ENCODE measurements around the gene HUNK.

Gene HUNK

DNA sequence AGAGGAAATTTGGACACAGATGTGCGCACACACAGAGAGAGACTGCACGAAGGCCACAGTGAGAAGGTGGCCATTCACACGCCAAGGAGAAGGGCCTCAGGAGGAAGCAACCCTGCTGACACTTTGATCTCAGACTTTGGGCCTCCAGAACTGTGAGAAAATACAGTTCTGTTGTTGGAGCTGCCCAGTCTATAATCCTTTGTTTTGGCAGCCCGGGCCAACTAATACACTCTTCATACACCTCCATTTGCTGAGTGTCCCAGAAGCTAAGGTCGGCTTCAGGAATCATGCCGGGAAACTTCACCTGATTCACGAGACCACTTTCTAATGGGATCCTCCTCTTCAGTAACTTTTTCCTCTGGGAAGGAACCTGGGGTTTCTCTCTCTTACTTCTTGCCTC lies 23.2 kb downstream of the HUNK start:
- DNase-seq (ENCODE audit: low spot score), result no peak

DNA sequence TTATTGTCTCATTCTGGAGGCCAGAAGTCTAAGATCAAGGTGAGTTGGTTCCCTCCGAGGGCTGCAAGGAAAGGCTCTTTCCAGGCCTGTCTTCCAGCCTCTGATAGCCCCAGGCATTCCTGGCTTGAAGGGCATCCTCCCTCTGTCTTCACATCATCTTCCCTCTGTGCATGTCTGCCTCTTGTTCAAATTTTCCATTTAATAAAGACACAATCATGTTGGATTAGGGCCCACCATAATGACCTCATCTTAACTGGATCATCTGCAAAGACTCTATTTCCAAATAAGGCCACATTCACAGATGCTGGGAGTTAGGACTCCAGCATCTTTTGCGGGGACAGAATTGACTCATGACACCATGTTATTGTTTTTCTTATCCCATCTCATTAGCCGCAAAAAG lies 24.5 kb downstream of the HUNK start:
- no peak for DNase-seq (ENCODE audit: low spot score)

DNA sequence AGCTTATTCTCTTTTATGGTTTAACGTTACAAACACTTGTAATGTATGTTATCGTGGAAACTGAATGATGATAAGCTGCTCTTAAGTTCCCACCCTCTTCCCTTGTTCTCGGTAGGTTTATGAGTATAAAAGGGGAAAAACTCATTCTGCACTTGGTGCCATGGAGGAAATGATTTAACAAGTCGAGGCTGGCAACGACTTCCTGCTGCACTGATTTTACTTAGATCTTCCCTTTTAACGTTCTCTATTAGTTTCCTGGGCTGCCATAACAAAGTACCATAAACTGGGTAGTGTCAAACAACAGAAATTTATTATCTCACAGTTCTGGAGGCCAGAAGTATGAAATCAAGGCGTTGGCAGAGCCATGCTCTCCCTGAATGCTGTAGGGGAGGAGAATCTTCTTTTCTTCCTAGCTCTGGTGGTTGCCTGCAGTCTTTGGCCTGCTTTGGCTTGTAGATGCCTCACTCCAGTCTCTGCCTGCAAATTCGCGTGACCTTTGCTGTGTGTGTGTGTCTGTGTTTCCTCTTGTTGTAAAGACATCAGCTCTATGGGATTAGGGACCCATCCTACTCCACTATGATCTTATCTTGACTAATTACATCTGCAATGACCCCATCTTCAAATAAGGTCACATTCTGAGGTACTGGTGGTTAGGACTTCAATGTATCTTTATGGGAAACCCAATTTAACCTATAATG lies 26.3 kb downstream of the HUNK start:
- DNase-seq (ENCODE audit: low spot score), result no peak

DNA sequence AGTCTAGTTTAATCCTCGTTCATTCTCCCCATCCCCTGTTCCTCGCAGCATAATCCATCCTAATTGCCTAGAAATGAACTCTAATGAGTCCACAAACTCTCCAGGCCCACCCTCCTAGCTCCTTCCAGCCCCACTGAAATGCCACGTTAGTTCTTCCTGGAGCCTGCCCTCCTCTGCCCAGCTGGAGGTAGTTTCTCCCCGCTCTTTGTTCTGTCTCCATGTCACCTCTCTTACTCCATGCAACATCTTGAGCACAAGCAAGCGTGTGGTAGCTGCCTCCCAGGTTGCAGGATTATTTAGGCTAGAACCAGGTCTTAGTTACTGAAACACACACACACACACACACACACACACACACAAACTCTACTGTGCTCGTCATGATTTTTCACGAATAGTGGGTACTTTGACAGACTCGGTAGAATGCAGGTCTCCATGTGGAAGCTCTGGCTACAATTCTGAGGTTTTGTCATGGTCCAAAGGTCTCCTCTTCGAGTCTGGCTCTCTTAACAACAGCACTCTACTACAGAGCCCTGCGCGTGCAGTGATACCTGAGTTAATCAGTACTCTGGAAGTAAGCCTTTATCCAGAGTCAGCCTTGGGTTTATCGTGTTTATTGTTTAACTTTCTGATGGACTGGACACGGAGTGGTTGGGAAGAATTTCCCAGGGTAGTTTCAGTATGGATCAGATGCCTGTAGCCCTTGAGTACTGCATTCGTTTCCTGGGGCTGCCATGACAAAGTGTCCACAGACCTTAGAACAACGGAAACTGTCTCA lies 27.5 kb downstream of the HUNK start:
- no peak for DNase-seq (ENCODE audit: low spot score)

DNA sequence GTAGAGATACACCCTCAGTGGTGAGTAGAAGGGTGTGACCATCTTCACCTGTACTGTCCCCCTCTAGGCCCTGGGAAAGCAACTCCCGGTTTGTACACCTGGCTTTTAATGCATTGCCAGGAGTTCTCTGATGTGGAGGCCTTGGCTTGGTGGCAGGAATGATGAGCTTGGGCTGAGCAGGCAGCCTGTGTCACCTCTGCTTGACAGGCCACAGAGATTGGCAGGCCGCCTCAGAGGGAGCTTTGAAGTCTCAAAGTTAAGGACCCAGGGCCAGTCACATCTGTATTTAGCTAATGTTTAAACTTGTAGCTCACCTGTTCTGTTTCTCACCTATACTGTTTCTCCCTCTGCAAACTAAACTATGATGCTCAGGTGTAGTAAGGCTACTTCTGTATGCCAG lies 28.5 kb downstream of the HUNK start:
- no peak for DNase-seq (ENCODE audit: low spot score)

DNA sequence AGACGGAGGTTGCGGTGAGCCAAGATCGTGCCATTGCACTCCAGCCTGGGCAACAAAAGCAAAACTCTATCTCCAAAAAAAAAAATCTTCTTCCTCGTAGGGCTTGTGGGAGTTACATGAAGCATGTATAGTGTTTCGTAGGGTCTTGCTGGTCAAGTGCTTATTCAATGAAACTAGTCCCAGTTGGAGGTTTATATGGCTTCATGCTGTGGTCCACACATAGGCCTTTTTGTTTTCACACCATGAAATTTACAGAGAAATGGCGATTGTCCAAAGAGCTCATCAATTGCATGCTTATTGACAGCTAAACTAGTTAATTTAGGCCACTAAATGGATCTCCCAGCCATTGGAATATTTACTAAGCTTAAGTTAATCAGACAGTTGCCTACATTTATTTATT lies 29.6 kb downstream of the HUNK start:
- DNase-seq (ENCODE audit: low spot score), result no peak

DNA sequence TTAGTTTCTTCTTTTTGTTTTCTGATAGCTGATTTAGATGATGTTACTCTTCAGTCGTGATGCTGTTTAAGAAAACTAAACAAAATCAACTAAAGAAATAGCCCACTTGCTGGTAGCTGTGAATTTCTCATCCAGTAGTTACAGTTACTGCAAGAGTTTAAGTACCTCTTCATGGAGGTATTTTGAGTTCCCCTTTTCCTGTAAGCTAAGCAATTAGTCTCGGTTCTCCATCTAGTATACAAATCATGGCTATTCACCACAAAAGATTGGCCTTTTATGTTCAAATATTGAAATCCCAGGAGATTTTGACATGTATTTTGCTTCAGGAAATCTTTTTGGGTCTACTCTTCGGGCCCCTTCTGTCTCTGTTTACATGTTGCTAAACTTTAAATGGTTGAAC lies 31.1 kb downstream of the HUNK start:
- DNase-seq (ENCODE audit: low spot score), result no peak

DNA sequence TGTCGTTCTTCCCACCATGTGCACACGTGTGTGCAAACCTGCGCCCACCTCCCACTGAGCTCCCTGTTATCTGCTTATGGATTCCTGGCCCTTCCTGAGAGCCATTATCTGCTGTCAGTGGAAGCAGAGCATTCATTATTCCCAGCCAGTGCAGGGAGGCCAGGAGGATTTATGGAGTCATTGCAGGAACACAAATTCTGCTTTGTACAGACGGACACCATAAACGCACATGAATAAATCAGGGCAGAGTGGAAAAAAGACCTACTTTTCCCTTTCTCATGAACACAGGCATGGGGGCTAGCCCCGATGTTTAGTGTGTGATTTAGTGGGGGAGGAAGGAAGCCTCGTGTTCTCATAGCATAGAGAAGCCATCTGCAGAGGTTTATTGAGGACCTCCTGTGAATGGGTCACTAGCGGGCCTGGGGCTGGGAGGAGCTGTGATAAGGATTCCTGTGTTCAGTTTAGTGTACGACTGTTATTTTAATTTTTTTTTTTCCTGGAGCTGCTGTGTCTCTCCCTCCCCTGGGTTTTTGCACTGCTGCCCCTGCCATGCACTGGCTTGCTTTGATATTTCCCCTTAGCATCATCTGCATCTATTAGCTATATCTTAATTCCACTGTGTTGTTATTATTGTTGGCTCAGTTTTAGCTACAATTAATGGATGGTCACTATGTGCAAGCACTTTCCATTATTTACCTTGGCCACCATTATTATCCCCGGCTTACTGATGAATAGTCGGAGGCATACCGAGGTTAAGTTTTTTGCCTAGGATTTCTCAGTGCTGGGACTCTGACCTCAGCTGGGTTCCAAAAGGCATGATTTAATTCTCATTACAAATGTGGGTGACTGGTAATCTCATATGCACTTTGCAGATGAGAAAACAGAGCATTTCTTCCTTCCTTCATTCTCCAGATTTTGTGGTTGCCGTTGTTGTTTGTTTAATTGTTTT lies 33.0 kb downstream of the HUNK start:
- no peak for DNase-seq (ENCODE audit: low spot score)

DNA sequence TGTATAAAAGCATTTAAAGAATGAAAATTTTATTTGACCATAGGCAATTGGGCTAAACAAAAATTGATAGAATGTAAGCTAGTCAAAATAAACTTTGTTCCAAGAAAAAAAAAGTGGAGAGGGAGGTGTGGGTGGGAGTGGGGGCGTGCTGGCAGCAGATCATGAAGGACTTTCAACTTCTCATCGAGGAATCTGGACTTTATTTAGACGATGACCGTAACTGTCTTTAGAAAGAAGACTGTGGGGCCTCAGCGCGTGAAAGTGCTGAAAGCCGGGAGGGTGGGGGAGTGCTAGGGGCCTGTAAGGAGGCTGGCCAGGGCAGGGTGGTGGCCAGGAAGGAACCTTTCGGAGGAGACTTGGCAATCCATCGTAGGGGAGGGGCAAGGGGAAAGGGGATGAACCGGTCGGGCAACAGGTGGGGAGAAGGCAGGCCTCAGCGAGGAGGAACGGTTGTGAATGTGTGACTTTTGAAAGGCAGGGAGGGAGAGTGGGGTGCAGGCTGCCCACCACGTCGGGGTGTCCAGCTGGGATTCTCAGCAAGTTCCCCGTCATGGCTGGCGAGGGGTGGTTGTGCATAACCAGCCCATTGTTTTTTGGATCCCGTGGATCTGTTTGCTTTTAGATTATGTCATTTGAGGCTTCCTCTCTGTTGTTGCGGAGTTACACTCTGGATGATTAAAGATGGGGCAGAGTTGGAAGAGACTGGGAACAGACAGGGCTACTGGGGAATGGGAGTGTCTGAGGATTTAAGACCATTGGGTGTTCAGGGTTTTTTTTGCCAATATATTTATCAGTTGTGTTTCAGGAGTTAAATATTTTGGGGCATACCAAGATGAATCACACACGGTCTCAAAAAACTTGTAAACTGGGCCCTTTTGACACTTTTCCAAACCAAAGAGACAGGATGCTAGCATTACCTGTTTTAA lies 35.5 kb downstream of the HUNK start:
- no peak for DNase-seq (ENCODE audit: low spot score)

DNA sequence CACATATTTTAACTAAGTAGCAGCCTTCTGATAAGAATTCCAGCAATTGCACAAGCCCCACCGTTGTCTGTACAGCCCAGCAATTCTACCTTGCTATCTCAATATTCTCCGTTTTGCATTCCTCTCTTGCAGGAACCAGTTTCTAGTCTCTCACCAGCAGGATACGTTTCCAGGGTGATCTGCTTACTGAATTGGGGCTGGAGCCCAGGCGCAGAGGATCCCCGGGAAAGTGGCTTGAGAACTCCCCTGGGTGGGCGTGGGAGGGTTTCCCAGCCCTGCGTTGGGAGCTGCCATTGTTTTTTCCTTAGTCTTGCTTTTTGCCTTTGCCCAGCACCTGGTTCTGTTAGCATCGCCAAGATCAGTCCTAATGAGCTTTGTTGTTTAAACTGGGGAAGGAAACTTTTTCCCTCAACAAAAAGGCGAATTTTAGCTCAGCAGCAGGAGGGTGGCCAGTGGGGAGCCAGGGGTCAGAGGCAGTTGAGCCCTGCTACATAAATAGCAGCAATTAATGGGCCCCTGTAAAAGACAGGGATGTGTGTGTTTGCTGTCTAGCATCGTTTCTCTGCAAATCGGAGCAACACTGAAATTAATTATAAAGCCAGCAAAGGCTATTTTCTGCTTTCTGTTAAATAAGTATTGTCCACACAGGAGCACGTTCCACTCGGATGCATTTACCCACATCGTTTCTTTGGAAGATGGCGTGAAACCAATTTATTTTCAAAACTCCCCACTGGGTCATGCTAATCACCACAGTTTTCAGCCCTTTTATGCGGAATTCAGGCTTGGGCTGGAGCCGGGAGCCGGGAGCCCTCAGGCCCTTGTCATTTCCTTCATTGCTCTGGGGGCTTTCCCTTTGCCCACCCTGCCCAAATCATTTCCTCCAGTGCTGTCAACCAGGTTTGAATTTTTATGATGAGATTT lies 36.6 kb downstream of the HUNK start:
- DNase-seq (ENCODE audit: low spot score), result no peak

DNA sequence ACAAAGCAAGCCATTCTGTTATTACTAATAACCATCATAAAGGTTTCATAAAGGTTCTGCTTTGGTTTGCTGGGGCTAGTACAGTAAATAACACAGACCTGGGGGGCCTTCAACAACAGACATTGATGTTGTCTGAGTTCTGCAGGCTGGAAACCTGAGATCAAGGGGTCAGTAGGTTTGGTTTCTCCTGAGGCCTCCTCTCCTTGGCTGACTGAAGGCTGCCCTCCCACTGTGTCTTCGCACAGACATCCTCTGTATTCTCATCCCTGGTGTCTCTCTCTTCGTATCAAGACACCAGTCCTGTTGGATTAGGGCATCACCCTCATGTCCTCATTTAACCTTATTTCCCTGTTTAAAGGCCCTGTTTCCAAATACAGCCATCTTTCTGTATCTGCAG lies 37.3 kb downstream of the HUNK start:
- no peak for DNase-seq (ENCODE audit: low spot score)

DNA sequence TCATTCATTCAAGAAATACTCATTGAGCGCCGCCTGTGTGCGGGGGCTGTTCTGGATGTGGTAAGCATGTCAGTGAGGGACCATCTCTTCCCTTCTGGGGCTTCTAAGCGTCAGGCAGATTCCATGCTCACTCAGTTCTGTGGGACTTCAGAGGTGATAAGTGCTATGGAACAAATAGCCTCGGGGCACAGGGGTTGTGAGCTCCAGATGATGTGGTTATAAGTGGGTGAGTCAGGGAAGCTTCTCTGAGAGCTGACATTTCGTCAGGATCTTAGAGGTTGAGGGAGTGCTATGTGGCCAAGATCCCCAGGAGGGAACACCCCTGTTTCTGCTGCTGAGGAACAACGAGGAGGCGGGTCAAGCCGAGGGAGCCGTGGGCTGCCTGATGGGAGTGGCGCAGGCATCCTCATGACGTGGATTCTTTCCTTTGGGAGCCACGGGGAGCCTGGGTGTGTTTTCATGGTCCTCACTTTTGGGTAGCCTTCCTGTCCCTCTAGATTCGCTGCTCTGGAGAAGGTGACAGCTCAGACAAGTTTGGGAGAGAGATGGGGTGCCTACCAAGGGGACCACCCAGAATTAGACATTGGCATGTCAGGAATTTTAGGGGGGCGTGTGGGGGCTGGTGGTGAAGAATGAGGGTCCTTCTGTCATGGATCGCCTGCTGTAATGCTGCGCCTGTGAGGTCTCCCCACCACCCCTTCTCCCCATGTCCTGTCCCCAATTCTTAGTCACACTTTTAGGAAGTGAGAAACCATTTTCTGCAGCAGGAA lies 38.5 kb downstream of the HUNK start:
- DNase-seq (ENCODE audit: low spot score), result no peak

DNA sequence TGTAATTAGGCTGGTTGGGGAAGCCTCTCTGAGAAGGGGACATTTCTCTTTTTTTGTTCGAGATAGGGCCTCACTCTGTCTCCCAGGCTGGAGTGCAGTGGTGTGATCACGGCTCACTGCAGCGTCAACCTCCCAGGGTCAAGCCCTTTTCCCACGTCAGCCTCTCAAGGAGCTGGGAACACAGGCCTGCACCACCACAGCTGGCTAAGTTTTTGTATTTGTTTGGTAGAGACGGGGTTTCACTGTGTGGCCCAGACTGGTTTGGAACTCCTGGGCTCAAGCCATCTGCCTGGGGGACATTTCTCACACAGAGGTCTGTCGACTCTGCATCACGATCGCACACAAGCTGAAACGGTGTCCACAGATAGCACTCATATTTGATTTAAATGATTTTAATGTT lies 39.7 kb downstream of the HUNK start:
- no peak for DNase-seq (ENCODE audit: low spot score)

DNA sequence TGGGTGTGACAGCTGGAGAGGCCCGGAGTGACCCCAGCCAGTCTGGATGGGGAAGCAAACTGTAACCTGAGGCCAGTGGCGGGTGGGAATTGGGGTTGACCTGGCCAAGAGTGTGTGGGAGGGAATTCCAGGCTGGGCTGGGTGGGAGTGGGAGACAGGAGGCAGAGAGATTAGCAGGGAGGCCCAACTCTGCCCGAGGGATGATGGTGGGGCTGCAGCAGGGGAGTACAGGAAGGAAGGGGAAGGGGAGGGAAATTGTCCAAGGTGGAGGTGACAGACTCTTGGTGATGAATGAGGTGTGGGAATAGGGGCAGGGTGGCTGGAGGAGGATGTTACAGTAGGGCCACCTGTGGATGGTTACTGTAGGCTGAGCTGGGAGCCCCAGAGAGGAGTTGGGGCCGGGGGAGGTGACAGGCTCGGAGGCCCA lies 40.4 kb downstream of the HUNK start:
- no peak for DNase-seq (ENCODE audit: low spot score)

DNA sequence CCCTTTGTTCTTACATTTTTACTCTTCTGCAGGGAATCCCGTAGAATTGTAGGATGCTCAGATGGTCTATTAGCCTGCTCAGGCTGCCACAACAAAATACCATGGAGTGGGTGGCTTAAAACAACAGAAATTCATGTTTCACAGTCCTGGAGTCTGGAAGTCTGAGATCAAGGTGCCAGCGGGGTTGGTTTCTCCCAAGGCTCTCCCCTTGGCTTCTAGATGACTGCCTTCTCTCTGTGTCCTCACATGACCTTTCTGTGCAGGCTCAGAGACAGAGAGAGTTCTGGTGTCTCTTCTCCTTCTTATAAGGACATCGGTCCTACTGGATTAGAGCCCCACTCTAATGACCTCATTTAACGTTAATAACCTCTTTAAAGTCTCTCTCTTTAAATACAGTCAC lies 41.7 kb downstream of the HUNK start:
- DNase-seq (ENCODE audit: low spot score), result no peak

DNA sequence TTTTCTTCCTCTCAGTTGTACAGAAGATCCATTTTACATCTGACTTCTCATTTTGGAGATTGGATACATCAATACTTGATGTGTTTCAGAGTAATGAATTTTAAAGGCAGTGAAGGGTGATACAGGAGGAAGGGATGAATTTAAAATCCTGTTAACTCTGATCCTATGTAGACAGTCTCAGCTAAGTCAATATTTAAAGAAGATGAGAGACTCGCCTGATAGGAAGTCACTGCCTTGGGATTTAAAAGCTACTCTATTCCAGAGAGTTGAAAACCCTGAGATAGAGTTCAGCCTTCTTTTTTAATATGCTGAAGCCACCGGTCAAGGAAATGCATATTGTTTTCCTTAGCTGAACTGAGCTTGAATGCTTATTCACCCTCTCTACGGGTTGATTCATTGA lies 42.7 kb downstream of the HUNK start:
- DNase-seq (ENCODE audit: low spot score), result no peak

DNA sequence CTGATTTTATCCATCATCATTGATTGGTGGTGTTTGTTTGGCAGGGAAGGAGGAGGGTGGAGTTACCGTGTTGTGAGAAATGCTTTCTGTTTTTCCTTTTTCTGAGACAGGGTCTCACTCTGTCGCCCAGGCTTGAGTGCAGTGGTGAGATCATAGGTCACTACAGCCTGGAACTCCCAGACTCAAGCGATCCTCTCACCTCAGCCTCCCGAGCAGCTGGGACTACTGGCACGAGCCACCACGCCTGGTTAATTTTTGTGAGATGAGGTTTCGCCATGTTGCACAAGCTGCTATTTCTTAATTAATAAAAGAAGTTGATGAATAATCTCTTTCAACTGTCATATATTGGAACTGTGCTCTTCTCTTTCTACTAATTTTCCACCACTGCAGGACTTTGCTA lies 44.3 kb downstream of the HUNK start:
- DNase-seq (ENCODE audit: low spot score), result no peak

DNA sequence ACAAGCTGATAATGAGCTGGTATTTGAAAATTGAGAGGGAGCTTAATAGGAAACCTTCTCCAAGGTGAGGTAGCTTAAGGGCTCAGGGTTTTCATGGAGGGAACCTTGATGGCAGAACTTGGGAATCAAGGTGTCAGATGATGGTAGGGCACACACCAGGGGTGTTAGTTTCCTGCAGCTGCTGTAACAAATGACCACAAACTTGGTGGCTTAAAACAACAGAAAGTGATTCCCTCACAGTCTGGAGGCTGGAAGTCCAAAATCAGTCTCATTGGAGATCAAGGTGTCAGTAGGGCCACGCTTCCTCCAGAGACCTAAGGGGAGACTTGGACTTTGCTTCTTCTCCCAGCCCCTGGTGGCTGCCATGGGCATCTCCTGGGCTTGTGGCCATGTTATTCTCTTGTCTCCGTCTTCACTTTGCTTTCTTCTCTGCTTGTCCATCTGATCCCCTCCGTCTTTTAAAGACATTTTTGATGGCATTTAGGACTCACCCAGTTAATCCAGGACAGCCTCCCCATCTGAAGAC lies 45.5 kb downstream of the HUNK start:
- DNase-seq (ENCODE audit: low spot score), result no peak

DNA sequence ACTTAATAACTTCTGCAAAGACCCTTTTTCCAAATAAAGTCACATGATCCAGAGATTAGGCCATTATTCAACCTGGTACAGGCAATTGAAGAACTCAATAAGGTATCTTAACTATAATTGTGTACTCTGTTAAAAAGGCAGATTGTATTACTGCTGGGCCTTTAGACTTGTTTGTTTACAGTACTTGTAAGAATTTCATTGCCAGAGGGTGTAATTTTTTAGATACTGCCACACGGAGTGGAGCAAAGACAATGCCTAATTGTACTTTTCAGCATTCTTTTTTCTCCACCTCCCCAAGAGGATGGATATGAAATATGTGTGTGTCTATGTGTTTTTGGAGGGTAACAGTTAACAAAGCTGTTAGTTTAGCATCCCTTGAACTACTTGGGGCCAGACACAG lies 47.5 kb downstream of the HUNK start:
- DNase-seq (ENCODE audit: low spot score), result no peak

DNA sequence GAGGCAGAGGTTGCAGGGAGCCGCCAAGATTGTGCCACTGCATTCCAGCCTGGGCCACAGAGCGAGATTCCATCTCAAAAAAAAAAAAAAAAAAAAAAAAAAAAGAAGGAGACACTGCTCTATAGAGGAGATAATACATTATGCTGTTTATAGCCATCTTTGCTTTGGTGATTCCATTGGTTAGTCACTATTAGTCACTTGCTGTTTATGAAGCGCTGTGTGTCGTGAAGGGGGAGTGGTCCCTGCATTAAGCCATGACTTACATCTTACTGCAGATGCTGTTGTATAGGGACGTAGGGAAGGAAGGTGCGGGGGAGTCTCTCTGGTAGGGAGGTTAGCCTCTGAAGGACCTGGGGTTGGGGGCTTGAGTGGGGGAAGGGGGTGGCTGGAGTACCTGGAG lies 48.3 kb downstream of the HUNK start:
- DNase-seq (ENCODE audit: low spot score), result no peak

All from D341Med (cell line).